Measurements from ENCODE around the gene SPATS2L. TPM values are rescaled to one million over a fixed set of nuclear protein-coding genes. Genes with fewer than 3 reads are reported as not detected.

SPATS2L gene
- total and polyA plus RNA-seq, 2 donors (not counting 1 experiment from before 2014, with no cell fraction given) = 0.27 to 0.44 TPM

- TF ChIP-seq EZH2 (IDR thresholded peaks at IDR 0.05; ENCODE audit: borderline replicate concordance, insufficient read depth, low read depth, low read length, poor library complexity, severe bottlenecking) (no peak), CTCF (IDR thresholded peaks at IDR 0.05) (no peak)
- Histone ChIP-seq H3K27ac (ENCODE audit: low read length in 2 of 2) (no peak overlapping the region), H2AFZ (ENCODE audit: insufficient read depth, low read depth, low read length, poor library complexity, severe bottlenecking) (no peak overlapping the region), H3K4me3 (ENCODE audit: control extremely low read depth in 1 of 5, extremely low read depth in 1 of 5, insufficient read depth in 1 of 5, low read depth in 2 of 5, low read length in 4 of 5) (no peak overlapping the region), H3K36me3 (replicated peaks in 1 of 2; ENCODE audit: control extremely low read depth in 1 of 2, control insufficient read depth in 1 of 2, extremely low read depth in 1 of 2, insufficient read depth in 2 of 2, low read length in 1 of 2) (no peaks in the 10 kb centered on the region), H3K27me3 (replicated peaks in 1 of 4; ENCODE audit: control extremely low read depth in 1 of 4, control insufficient read depth in 3 of 4, insufficient read depth in 4 of 4, low read length in 3 of 4) (peaks cover 0 to 4% (median 2%) of the 10 kb centered on the region in 4 experiments), H3K79me2 (ENCODE audit: control insufficient read depth, insufficient read depth, low read length) (no peaks in the 10 kb centered on the region), H3K9ac (ENCODE audit: low read length) (no peak overlapping the region), H4K20me1 (ENCODE audit: control insufficient read depth, insufficient read depth, low read length, poor library complexity, severe bottlenecking) (no peaks in the 10 kb centered on the region), H3K4me2 (replicated peaks; ENCODE audit: low read depth, low read length, poor library complexity, severe bottlenecking) (no peak overlapping the region), H3K4me1 (ENCODE audit: control insufficient read depth in 2 of 2, insufficient read depth in 2 of 2, low read length in 2 of 2) (no peaks in the 10 kb centered on the region), H3K9me3 (ENCODE audit: control extremely low read depth in 1 of 3, control insufficient read depth in 2 of 3, insufficient read depth in 1 of 3, low read length in 2 of 3) (peaks cover 0 to 1% (median 0%) of the 10 kb centered on the region in 3 donors)
- no peak for ATAC-seq (ENCODE audit: low read depth)
- Mint-ChIP-seq H3K9me3 (ENCODE audit: insufficient read depth) (no peaks in the 10 kb centered on the region), H3K27ac (no peak overlapping the region), H3K4me1 (no peaks in the 10 kb centered on the region), H3K27me3 (peaks cover 21% of the 10 kb centered on the region), H3K4me3 (no peak overlapping the region)
- ChIA-PET CTCF (no interaction called here), POLR2A (no interaction called here)
- 100% methylated on average over 2 of the region's 3 CpGs for WGBS (ENCODE audit: insufficient coverage)
- intact Hi-C loops (cut with micrococcal nuclease) = no loop called here
- no peak for DNase-seq
Observed at GRCh38 chr2:200317975-200318374, 11.5 kb downstream of the SPATS2L start.

GRCh38 chr2:200318940-200319435, 12.5 kb downstream of the SPATS2L start:
- DNase-seq = no peak
- H3K9me3 ChIP-seq (ENCODE audit: control extremely low read depth in 1 of 3, control insufficient read depth in 2 of 3, insufficient read depth in 1 of 3, low read length in 2 of 3) = peaks cover 0 to 1% (median 0%) of the 10 kb centered on the region in 3 donors
- no peak for ATAC-seq (ENCODE audit: low read depth)
- H3K4me3 Mint-ChIP-seq = no peak overlapping the region
- no peak overlapping the region for H3K4me3 ChIP-seq (ENCODE audit: control extremely low read depth in 1 of 5, extremely low read depth in 1 of 5, insufficient read depth in 1 of 5, low read depth in 2 of 5, low read length in 4 of 5)
- POLR2A ChIA-PET = no interaction called here
- CTCF ChIA-PET = no interaction called here
- H3K9me3 Mint-ChIP-seq (ENCODE audit: insufficient read depth) = no peaks in the 10 kb centered on the region
- no peaks in the 10 kb centered on the region for H3K79me2 ChIP-seq (ENCODE audit: control insufficient read depth, insufficient read depth, low read length)
- H3K27ac ChIP-seq (ENCODE audit: low read length in 2 of 2) = no peak overlapping the region
- H3K36me3 ChIP-seq (replicated peaks in 1 of 2; ENCODE audit: control extremely low read depth in 1 of 2, control insufficient read depth in 1 of 2, extremely low read depth in 1 of 2, insufficient read depth in 2 of 2, low read length in 1 of 2) = no peaks in the 10 kb centered on the region
- no peaks in the 10 kb centered on the region for H3K4me1 Mint-ChIP-seq
- intact Hi-C loops (cut with micrococcal nuclease) = no loop called here
- H3K27ac Mint-ChIP-seq = no peak overlapping the region
- no peak overlapping the region for H3K4me2 ChIP-seq (replicated peaks; ENCODE audit: low read depth, low read length, poor library complexity, severe bottlenecking)
- no peaks in the 10 kb centered on the region for H4K20me1 ChIP-seq (ENCODE audit: control insufficient read depth, insufficient read depth, low read length, poor library complexity, severe bottlenecking)
- peaks cover 0 to 3% (median 0%) of the 10 kb centered on the region in 4 experiments for H3K27me3 ChIP-seq (replicated peaks in 1 of 4; ENCODE audit: control extremely low read depth in 1 of 4, control insufficient read depth in 3 of 4, insufficient read depth in 4 of 4, low read length in 3 of 4)
- no peak overlapping the region for H2AFZ ChIP-seq (ENCODE audit: insufficient read depth, low read depth, low read length, poor library complexity, severe bottlenecking)
- TF ChIP-seq EZH2 (IDR thresholded peaks at IDR 0.05; ENCODE audit: borderline replicate concordance, insufficient read depth, low read depth, low read length, poor library complexity, severe bottlenecking) (no peak), CTCF (IDR thresholded peaks at IDR 0.05) (no peak)
- H3K27me3 Mint-ChIP-seq = peaks cover 13% of the 10 kb centered on the region
- H3K4me1 ChIP-seq (ENCODE audit: control insufficient read depth in 2 of 2, insufficient read depth in 2 of 2, low read length in 2 of 2) = no peaks in the 10 kb centered on the region
- no peak overlapping the region for H3K9ac ChIP-seq (ENCODE audit: low read length)
- WGBS (ENCODE audit: insufficient coverage) = 82% methylated on average over 10 of the region's 10 CpGs
